Esophagus squamous epithelium (tissue), 4 donors: Measurements from ENCODE around the gene TIA1.

Experiments used
- CTCF ChIP-seq, 6 experiments: fragments of 450-650 bp in 4 of 6; fragments of 200-600 bp in 2 of 6; sonication (generic) in 2 of 6; IDR thresholded peaks; one replicate each; pipeline ENCODE4 v1.5.1; 2016 to 2019; ENCODE audit warnings: antibody characterized with exemption in 6 of 6, mild to moderate bottlenecking in 4 of 6, moderate library complexity in 4 of 6
- POLR2A ChIP-seq, 4 donors: fragments of 450-650 bp; IDR thresholded peaks; one replicate each; pipeline ENCODE4 v1.6.1; 2017; ENCODE audit warnings: antibody characterized with exemption in 4 of 4, mild to moderate bottlenecking in 4 of 4, moderate library complexity in 3 of 4

GRCh38 chr2:70204452-70204851, 44.0 kb downstream of the TIA1 start:
- TF ChIP-seq CTCF (IDR thresholded peaks at IDR 0.05), result no peak
- TF ChIP-seq POLR2A (IDR thresholded peaks at IDR 0.05), result no peak
